Measurements from ENCODE around the gene CALCOCO2. TPM values are rescaled to one million over a fixed set of nuclear protein-coding genes. Genes with fewer than 3 reads are reported as not detected.

CALCOCO2 gene
- total and polyA plus RNA-seq, 10 of the 15 experiments (the other 5 are each of a cell fraction or from before 2014, with no cell fraction given) = 20.2 to 138 (median 53.1) TPM

DNA sequence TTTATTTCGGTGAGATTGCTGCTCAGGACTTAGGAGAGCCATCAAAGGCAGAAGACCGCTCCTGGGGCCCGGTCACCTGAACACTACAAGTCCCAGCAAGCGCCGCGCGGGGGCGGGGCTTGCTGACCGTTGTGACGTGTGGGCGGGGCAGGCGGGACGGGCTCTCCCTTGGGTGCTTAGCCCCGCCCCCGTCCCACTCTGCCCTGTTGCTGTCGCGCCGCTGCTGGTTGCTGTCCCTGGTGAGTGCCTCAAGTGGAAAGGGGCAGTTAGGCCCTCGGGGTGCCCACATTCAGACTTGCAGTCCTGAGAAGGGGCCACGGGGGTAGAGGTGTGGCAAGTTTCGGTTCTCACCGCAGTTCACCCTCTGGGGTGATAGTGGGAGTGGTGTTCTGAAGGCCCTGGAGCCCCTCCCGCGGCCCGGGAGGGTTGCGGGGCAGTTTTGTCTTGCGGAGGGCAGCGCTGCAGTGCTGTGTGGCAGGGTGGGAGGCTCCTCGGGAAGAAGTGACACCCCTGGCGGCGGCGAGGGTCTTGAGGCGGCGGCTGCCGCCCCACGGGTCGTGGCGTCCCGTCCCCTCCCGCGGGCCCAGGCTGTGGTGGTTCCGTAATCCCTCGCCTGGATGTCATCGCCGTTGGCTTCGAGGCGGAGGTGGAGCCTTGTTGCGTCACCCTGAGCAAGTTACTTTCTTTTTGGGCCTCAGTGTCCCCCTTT, at the start of gene CALCOCO2 (continued):
- TF ChIP-seq, protein P1, sequence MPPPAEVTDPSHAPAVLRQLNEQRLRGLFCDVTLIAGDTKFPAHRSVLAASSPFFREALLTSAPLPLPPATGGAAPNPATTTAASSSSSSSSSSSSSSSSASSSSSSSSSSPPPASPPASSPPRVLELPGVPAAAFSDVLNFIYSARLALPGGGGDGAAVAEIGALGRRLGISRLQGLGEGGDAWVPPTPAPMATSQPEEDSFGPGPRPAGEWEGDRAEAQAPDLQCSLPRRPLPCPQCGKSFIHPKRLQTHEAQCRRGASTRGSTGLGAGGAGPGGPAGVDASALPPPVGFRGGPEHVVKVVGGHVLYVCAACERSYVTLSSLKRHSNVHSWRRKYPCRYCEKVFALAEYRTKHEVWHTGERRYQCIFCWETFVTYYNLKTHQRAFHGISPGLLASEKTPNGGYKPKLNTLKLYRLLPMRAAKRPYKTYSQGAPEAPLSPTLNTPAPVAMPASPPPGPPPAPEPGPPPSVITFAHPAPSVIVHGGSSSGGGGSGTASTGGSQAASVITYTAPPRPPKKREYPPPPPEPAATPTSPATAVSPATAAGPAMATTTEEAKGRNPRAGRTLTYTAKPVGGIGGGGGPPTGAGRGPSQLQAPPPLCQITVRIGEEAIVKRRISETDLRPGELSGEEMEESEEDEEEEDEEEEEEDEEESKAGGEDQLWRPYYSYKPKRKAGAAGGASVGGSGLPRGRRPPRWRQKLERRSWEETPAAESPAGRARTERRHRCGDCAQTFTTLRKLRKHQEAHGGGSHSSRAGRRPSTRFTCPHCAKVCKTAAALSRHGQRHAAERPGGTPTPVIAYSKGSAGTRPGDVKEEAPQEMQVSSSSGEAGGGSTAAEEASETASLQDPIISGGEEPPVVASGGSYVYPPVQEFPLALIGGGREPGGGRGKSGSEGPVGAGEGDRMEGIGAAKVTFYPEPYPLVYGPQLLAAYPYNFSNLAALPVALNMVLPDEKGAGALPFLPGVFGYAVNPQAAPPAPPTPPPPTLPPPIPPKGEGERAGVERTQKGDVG (CRISPR knock-in tag; IDR thresholded peaks at IDR 0.05) = no peak
- TF ChIP-seq, protein P2, sequence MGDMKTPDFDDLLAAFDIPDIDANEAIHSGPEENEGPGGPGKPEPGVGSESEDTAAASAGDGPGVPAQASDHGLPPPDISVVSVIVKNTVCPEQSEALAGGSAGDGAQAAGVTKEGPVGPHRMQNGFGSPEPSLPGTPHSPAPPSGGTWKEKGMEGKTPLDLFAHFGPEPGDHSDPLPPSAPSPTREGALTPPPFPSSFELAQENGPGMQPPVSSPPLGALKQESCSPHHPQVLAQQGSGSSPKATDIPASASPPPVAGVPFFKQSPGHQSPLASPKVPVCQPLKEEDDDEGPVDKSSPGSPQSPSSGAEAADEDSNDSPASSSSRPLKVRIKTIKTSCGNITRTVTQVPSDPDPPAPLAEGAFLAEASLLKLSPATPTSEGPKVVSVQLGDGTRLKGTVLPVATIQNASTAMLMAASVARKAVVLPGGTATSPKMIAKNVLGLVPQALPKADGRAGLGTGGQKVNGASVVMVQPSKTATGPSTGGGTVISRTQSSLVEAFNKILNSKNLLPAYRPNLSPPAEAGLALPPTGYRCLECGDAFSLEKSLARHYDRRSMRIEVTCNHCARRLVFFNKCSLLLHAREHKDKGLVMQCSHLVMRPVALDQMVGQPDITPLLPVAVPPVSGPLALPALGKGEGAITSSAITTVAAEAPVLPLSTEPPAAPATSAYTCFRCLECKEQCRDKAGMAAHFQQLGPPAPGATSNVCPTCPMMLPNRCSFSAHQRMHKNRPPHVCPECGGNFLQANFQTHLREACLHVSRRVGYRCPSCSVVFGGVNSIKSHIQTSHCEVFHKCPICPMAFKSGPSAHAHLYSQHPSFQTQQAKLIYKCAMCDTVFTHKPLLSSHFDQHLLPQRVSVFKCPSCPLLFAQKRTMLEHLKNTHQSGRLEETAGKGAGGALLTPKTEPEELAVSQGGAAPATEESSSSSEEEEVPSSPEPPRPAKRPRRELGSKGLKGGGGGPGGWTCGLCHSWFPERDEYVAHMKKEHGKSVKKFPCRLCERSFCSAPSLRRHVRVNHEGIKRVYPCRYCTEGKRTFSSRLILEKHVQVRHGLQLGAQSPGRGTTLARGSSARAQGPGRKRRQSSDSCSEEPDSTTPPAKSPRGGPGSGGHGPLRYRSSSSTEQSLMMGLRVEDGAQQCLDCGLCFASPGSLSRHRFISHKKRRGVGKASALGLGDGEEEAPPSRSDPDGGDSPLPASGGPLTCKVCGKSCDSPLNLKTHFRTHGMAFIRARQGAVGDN (IDR thresholded peaks at IDR 0.05) = no peak
- TF ChIP-seq FOXM1 (IDR thresholded peaks at IDR 0.05; ENCODE audit: low read depth, low read length) (no peak), SMAD1 (IDR thresholded peaks at IDR 0.05; ENCODE audit: low read depth, partially characterized antibody) (no peak), SUZ12 (IDR thresholded peaks at IDR 0.05; ENCODE audit: unreplicated experiment) (no peak), SMC3 (IDR thresholded peaks at IDR 0.05; ENCODE audit: borderline replicate concordance, low read length) (no peak), CHD2 (IDR thresholded peaks at IDR 0.05; ENCODE audit: borderline replicate concordance, low read depth, low read length) (peak; percentile 34; the same call in 1 of the 2 replicates), BMI1 (IDR thresholded peaks at IDR 0.05; ENCODE audit: borderline replicate concordance) (no peak), TCF7 (IDR thresholded peaks at IDR 0.05; ENCODE audit: borderline replicate concordance) (no peak), HCFC1 (IDR thresholded peaks at IDR 0.05; ENCODE audit: low read length) (peak; percentile 89), TCF12 (IDR thresholded peaks at IDR 0.05; ENCODE audit: low read depth, low read length) (no peak), FOS (IDR thresholded peaks at IDR 0.05; ENCODE audit: borderline replicate concordance, extremely low read depth, insufficient read length) (no peak), POLR2AphosphoS2 (IDR thresholded peaks at IDR 0.05; ENCODE audit: low read depth, low read length) (no peak), GABPA (IDR thresholded peaks at IDR 0.05; ENCODE audit: low read depth) (no peak), ZZZ3 (IDR thresholded peaks at IDR 0.05; ENCODE audit: control insufficient read depth, insufficient read length, low read depth) (no peak), SIX5 (IDR thresholded peaks at IDR 0.05; ENCODE audit: low read depth, low read length, severe bottlenecking) (peak; percentile 87), NBN (IDR thresholded peaks at IDR 0.05) (peak; percentile 88), NRF1 (conservative IDR thresholded peaks at IDR 0.05; ENCODE audit: low read depth, low read length) (no peak)
- TF ChIP-seq, protein P3, sequence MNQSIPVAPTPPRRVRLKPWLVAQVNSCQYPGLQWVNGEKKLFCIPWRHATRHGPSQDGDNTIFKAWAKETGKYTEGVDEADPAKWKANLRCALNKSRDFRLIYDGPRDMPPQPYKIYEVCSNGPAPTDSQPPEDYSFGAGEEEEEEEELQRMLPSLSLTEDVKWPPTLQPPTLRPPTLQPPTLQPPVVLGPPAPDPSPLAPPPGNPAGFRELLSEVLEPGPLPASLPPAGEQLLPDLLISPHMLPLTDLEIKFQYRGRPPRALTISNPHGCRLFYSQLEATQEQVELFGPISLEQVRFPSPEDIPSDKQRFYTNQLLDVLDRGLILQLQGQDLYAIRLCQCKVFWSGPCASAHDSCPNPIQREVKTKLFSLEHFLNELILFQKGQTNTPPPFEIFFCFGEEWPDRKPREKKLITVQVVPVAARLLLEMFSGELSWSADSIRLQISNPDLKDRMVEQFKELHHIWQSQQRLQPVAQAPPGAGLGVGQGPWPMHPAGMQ (IDR thresholded peaks at IDR 0.05; ENCODE audit: borderline replicate concordance) = no peak
